HG02798 (cell line): ENCODE results near the gene PGM3.

Source experiments
- ATAC-seq: cut with Tn5 transposase; IDR thresholded peaks from one replicate; pipeline ENCODE4 v1.9.1; 2021; ENCODE audit warnings: mild to moderate bottlenecking; ENCODE audit not compliant: unreplicated experiment, poor library complexity

PGM3 gene

DNA sequence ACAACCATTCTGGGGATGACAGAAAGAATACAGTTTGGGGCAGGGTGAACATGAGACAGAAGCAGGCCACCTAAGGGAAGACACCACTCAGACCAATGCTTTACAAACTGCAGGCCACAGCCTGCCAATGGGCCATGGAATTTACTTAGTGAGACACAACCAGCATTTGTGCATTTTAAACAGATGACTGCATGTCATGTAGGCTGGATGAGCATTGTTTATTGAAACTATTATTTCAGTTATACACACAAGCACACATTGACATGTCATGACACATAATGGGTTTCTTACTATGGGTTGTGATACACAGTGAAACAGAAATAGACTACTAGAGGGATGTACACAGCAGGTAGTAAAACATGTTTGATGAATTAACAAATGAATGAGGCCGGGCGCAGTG lies 8.0 kb downstream of the PGM3 start:
- no peak for ATAC-seq

DNA sequence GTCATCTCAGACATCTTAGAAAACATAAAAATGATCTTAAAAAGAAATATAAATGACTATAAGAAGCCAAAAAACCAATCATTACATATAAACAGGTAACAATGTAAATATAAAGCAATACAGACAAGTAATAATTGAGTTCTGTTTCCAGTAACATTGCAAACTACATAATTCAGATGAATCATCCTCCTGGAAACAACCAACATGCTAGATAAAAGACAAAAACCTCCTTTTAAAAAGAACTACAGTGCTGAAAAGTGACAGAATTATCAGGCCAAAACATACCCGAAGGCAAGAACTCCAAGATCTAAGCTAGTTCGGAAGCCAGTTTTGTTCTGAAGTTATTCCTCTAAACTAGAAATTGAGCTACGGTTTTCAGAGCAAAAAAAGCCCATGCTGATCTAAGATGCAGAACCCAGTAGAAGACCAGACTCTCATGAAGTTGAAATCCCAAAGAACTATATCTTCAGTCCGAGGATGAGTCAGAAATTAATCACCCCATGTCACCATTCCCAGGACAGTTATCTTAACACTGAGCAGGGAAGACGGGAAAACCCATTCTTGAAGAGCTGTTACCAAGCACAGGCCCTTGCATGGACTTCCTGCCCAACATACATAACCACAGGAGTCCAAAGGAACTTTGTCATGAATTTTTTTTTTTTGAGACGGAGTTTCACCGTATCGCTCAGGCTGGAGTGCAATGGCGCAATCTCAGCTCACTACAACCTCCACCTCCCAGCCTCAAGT lies 9.8 kb downstream of the PGM3 start:
- ATAC-seq = no peak

- ATAC-seq = no peak
Measured at GRCh38 chr6:83182114-83182513, 11.0 kb downstream of the PGM3 start.

GRCh38 chr6:83180426-83180950 lies 12.6 kb downstream of the PGM3 start:
- ATAC-seq = no peak

DNA sequence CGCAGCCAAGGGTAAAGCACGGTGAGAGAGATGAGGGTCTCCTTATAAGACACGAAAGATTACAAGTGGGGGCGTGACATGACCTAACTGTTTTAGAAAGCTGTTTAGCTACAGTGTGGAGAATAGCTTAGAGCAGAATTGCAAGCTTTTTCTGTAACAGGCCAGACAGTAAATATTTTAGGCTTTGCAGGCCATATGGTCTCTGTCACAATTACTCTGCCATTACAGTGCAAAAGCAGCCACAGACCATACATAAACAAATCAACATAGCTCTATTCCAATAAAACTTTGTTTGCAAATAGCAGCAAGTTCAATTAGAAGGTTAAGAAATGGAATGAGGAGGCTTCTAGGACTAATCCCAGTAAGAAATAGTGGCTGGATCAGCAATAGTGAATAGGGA lies 16.8 kb downstream of the PGM3 start:
- no peak for ATAC-seq

DNA sequence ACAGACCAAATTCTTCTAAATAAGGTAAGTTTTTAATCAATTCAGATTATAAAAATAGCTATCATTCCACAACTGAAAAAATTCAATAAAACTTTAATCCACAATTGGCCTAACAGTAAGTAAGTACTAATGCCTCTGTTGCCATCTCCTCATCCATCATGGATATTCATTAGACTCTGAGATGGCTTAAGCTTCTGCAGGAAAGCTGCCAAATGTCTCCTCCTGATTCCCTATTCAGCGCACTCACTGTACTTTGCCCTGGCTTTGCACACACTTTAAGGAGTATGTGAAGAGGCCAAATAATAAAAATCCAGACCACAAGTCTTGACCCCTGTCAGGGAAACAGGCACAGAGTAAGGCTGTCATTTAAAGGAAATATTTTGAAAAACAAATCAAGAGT lies 23.6 kb downstream of the PGM3 start:
- no peak for ATAC-seq

GRCh38 chr6:83169106-83169505 lies 24.0 kb downstream of the PGM3 start:
- ATAC-seq = no peak

GRCh38 chr6:83168556-83168955 lies 24.5 kb downstream of the PGM3 start:
- ATAC-seq = no peak

- ATAC-seq = no peak
Measured at GRCh38 chr6:83167726-83168278, 25.3 kb downstream of the PGM3 start.

- no peak for ATAC-seq
Measured at GRCh38 chr6:83160167-83160566, 32.9 kb downstream of the PGM3 start.

DNA sequence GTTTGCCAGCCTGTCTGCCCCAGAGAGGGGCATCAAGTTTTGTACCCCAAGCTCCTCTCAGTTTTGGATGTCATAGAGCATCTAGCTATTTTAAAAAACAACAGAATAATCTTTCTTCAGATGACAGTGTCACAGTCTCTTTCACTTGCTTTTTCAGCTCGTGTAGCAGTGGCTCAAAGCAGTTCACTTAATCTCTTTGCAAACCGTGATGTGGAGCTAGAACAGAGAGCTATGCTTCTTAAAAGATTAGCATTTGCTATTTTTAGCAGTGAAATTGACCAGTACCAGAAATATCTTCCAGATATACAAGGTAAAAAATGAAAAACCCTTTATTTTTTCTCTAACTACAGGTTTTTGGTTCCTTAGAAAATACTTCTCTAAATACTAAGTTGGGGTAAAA lies 37.3 kb downstream of the PGM3 start:
- no peak for ATAC-seq

- ATAC-seq = no peak
Measured at GRCh38 chr6:83153883-83154521, 39.1 kb downstream of the PGM3 start.

DNA sequence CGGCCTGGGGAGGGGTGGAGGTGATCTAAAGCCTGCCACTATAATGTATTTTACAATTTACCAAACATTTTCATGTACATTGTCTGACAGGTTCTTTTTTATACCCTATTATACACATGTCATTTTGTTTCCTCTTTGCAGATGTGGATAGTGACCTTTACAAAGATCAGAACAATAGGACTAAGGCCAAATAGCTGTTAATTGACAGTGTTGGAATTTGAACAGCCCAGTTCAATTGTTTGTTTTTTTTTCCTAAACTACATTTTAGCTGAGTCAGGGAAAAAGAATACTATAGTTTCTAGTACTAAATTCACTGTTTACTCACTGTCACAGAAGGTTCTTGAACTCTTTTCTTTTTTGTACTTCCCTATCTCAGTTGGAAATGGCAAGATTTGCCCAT lies 40.2 kb downstream of the PGM3 start:
- no peak for ATAC-seq

- no peak for ATAC-seq
Measured at GRCh38 chr6:83151114-83151513, 42.0 kb downstream of the PGM3 start.

GRCh38 chr6:83138758-83139157 lies 54.3 kb downstream of the PGM3 start:
- no peak for ATAC-seq

DNA sequence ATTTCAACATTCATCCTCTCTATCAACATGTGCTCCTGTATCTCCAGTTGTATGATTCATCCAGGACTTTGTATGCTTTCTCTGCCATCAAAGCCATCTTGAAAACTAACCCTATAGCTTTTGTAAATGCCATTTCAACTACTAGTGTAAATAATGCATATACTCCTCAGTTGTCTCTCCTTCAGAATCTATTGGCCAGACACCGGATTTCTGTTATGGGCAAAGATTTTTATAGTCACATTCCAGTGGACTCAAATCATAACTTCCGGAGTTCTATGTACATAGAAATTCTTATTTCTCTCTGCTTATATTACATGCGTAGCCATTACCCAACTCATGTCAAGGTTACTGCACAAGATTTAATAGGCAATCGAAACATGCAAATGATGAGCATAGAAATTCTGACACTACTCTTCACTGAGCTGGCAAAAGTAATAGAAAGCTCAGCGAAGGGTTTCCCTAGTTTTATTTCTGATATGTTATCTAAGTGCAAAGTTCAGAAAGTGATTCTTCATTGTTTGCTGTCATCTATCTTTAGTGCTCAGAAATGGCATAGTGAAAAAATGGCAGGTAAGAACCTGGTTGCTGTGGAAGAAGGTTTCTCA lies 54.8 kb downstream of the PGM3 start:
- no peak for ATAC-seq

DNA sequence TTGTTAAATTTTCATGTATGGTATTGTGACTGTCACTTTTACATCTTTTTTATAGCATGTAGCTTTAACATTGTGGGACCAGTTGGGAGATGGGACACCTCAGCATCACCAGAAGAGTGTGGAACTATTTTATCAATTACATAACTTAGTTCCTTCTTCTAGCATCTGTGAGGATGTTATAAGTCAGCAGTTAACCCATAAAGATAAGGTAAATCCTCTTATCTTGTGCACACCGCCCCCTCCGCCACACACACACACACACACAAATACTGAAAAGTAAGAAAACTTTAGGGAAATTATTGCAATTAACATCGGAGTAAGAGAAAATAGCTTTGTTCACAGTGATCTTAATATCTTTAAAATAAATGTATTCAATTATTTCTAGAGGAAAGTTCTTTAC lies 60.9 kb downstream of the PGM3 start:
- no peak for ATAC-seq

DNA sequence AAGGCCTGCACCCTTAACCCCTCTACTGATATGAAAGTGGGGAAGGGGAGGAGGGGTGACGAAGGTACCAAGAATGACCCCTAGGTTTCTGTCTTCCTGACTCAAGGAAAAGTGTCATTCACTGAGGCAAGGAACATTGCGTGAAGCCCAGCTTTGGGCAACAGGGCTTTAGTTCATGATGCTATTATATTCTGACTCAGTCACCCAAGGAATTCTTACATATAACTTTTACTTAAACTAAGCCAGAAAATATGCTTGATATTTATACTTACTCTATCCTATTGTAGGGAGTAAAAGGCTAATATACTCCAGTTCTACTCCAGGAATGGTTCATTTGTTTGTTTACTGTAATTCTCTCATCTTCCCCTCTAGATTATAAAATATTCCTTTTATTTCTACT lies 65.1 kb downstream of the PGM3 start:
- ATAC-seq = no peak

GRCh38 chr6:83127258-83127657 lies 65.8 kb downstream of the PGM3 start:
- ATAC-seq = no peak

GRCh38 chr6:83126807-83127206 lies 66.3 kb downstream of the PGM3 start:
- ATAC-seq = no peak

GRCh38 chr6:83126223-83126622 lies 66.8 kb downstream of the PGM3 start:
- ATAC-seq = no peak
